Measurements from ENCODE around the gene DYNC1H1. TPM values are rescaled to one million over a fixed set of nuclear protein-coding genes. Genes with fewer than 3 reads are reported as not detected.

DYNC1H1 gene
- total RNA-seq, 4 donors from 2014 or later: 608 to 897 (median 728) TPM

GRCh38 chr14:102103062-102103695 lies 138.8 kb downstream of the DYNC1H1 start:
- WGBS: 87% methylated on average over 10 of the region's 10 CpGs
- TF ChIP-seq POLR2A (IDR thresholded peaks at IDR 0.05; ENCODE audit: low read depth) (no peak), CTCF (IDR thresholded peaks at IDR 0.05) (no peak), POLR2AphosphoS5 (IDR thresholded peaks at IDR 0.05) (no peak), EP300 (IDR thresholded peaks at IDR 0.05) (no peak)
- intact Hi-C loops (cut with DNase I): no loop called here

GRCh38 chr14:102105369-102105768 lies 141.0 kb downstream of the DYNC1H1 start:
- DNase-seq (ENCODE audit: extremely low spot score): no peak
- Histone ChIP-seq H3K27me3 (no peaks in the 10 kb centered on the region), H3K9me3 (no peaks in the 10 kb centered on the region), H3K27ac (replicated peaks in 1 of 4) (no peak overlapping the region), H3K4me1 (no peaks in the 10 kb centered on the region), H3K36me3 (peaks cover 0 to 6% (median 0%) of the 10 kb centered on the region in 4 donors), H3K4me3 (no peak overlapping the region)
- intact Hi-C loops (cut with DNase I): no loop called here
- TF ChIP-seq EP300 (IDR thresholded peaks at IDR 0.05): no peak
- TF ChIP-seq POLR2A (IDR thresholded peaks at IDR 0.05; ENCODE audit: low read depth): no peak
- no peak for TF ChIP-seq CTCF (IDR thresholded peaks at IDR 0.05)
- no peak for TF ChIP-seq POLR2AphosphoS5 (IDR thresholded peaks at IDR 0.05)
- 74% methylated on average over 4 of the region's 4 CpGs for WGBS

More at GRCh38 chr14:102103062-102103695, 138.8 kb downstream of the DYNC1H1 start:
- Histone ChIP-seq H3K4me3 (no peak overlapping the region), H3K4me1 (no peaks in the 10 kb centered on the region), H3K27me3 (no peaks in the 10 kb centered on the region), H3K36me3 (peaks cover 0 to 6% (median 0%) of the 10 kb centered on the region in 4 donors), H3K27ac (replicated peaks in 1 of 4) (no peak overlapping the region), H3K9me3 (no peaks in the 10 kb centered on the region)
- no peak for DNase-seq (ENCODE audit: extremely low spot score)

Small RNA genes within 50 kb of the gene (small RNA-seq; reads per million reads assigned to genes)
- gene AL118558.2 (0 reads per million in 3 donors), gene RN7SL472P (0 to 0.19 (median 0) reads per million in 3 donors)

Other genes with a start within 250 kb of the DYNC1H1 start
- 100 to 1,000 TPM; 103 to 142 (median 131) TPM for gene PPP2R5C, start 202.9 kb upstream of the DYNC1H1 start, total RNA-seq
- 100 to 1,000 TPM; 256 to 605 (median 376) TPM for gene HSP90AA1, start 122.5 kb downstream of the DYNC1H1 start, total RNA-seq
- gene WDR20, start 175.3 kb downstream of the DYNC1H1 start, total RNA-seq: 10 to 100 TPM; 16.6 to 26.6 (median 22.3) TPM

Data from esophagus muscularis mucosa (tissue), 4 donors.